ENCODE results near the gene OR2V2. TPM values are rescaled to one million over a fixed set of nuclear protein-coding genes. Genes with fewer than 3 reads are reported as not detected.

OR2V2 gene
- total RNA-seq, 1 donor from 2014 or later: not detected

DNA sequence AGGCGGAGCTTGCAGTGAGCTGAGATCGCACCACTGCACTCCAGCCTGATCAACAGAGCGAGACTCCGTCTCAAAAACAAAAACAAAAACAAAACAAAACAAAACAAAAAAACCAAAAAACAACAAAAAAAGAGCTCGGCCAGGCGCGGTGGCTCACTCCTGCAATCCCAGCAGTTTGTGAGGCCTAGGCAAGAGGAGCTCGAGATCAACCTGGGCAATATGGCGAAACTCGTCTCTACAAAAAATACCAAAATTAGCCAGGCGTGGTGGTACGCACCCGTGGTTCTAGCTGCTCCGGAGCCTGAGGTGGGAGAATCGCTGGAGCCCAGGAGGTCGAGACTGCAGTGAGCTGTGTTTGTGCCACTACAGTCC lies 37.4 kb downstream of the OR2V2 start:
- intact Hi-C loops (cut with micrococcal nuclease): no loop called here
- TF ChIP-seq, protein P1, sequence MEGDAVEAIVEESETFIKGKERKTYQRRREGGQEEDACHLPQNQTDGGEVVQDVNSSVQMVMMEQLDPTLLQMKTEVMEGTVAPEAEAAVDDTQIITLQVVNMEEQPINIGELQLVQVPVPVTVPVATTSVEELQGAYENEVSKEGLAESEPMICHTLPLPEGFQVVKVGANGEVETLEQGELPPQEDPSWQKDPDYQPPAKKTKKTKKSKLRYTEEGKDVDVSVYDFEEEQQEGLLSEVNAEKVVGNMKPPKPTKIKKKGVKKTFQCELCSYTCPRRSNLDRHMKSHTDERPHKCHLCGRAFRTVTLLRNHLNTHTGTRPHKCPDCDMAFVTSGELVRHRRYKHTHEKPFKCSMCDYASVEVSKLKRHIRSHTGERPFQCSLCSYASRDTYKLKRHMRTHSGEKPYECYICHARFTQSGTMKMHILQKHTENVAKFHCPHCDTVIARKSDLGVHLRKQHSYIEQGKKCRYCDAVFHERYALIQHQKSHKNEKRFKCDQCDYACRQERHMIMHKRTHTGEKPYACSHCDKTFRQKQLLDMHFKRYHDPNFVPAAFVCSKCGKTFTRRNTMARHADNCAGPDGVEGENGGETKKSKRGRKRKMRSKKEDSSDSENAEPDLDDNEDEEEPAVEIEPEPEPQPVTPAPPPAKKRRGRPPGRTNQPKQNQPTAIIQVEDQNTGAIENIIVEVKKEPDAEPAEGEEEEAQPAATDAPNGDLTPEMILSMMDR (IDR thresholded peaks at IDR 0.05; ENCODE audit: borderline replicate concordance): no peak
- no peaks in the 10 kb centered on the region for H3K9me3 ChIP-seq (replicated peaks)
- no peaks in the 10 kb centered on the region for H3K27me3 ChIP-seq (ENCODE audit: low read depth)
- peaks cover 44% of the 10 kb centered on the region for H3K4me1 ChIP-seq
- no peak for DNase-seq
- H3K4me3 ChIP-seq: peak overlapping the region; percentile 65
- H3K36me3 ChIP-seq: no peaks in the 10 kb centered on the region
- peak overlapping the region; percentile 78 for H3K27ac ChIP-seq (replicated peaks)

DNA sequence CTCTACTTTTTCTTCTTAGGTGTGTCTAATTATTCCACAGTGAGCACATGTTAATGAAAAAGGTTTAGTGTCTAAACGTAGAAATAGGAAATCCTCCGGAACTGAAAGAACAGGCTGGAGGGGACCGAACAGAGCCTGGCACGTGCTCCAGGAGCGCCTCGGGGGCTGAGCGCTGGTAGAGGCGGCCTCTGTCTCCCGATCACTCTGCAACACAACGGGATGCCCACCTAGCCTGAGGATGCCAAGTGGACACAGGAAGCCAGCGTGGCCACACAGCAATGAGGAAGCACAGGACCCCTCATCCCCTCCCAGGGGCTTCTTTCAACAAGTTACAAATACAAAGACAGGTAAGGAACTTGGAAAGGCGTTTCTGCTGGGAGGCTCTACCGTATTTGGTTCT lies 38.2 kb downstream of the OR2V2 start:
- no peak for DNase-seq
- Histone ChIP-seq H3K4me3 (no peak overlapping the region), H3K9me3 (replicated peaks) (no peaks in the 10 kb centered on the region), H3K4me1 (peaks cover 51% of the 10 kb centered on the region), H3K36me3 (no peaks in the 10 kb centered on the region), H3K27me3 (ENCODE audit: low read depth) (no peaks in the 10 kb centered on the region), H3K27ac (replicated peaks) (no peak overlapping the region)
- TF ChIP-seq, protein P1 (IDR thresholded peaks at IDR 0.05; ENCODE audit: borderline replicate concordance): no peak
- intact Hi-C loops (cut with micrococcal nuclease): no loop called here

DNA sequence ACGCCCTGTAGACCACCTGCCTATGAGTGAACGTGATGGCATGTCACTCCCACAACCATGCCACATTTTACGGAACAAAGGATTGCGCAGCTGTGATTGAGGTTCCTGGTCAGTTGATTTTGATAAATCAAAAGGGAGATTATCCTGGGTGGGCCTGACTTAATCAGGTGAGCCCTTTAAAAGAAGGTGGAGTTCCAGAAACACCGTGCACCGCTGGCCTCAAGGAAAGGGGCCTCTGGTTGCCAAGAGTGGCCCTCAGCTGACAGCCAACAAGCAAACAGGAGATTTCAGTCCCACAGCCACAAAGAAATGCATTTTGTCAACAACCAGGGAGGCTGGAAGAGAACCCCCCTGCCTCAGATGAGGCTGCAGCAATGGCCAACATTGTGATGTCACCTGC lies 38.6 kb downstream of the OR2V2 start:
- intact Hi-C loops (cut with micrococcal nuclease): no loop called here
- H3K27me3 ChIP-seq (ENCODE audit: low read depth): no peaks in the 10 kb centered on the region
- no peaks in the 10 kb centered on the region for H3K36me3 ChIP-seq
- DNase-seq: no peak
- TF ChIP-seq, protein P1 (IDR thresholded peaks at IDR 0.05; ENCODE audit: borderline replicate concordance): no peak
- H3K9me3 ChIP-seq (replicated peaks): no peaks in the 10 kb centered on the region
- no peak overlapping the region for H3K27ac ChIP-seq (replicated peaks)
- peaks cover 55% of the 10 kb centered on the region for H3K4me1 ChIP-seq
- no peak overlapping the region for H3K4me3 ChIP-seq

DNA sequence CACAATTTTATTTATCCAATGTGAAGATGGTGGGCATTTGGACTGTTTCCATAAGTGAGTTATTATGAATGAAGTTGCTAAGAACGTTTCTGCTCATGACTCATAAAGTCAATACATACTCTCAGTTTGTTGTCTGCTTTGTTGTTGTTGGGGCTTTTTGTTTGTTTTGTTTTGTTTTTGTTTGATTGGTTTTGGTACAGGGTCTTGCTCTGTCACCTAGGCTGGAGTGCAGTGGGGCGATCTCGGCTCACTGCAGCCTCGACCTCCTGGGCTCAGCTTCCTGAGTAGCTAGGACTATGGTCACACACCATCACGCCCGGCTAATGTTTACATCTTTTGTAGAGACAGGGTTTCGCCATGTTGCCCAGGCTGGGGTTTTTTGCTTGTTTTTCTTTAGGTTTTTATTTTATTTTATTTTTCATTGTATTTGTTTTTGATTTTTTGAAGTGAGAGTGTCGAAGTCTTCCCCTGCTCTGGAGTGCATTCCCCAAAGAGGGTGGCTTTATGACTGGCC lies 39.7 kb downstream of the OR2V2 start:
- peak overlapping the region; percentile 76 for H3K4me3 ChIP-seq

DNA sequence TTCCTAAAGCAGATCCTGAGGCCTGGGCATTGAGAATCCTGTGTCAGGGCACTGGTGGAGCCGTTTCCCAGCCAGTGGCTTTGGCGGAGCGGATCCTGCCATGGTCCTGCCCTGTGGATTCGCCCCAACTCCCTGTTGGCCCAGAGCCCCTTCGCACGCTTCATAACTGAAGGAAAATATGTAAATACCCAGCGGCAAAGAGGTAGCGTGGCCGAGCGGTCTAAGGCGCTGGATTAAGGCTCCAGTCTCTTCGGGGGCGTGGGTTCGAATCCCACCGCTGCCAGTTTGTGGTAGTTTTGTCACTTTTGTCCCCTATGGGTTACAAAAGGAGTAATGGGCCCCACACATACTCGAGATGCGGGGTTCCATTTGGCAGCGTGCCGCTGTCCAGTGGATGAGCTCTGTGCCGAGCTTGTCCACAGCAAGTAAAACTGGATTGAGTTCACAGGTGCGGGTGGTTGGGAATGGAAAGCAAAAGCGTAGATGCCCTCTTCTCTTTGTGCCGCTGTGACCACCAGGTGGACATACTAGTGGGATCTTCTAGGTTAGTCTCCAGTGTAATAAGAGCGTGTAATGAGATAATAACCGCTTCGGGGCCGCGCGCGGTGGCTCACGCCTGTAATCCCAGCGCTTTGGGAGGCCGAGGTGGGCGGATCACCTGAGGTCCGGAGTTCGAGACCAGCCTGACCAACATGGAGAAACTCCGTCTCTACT lies 40.3 kb downstream of the OR2V2 start:
- Histone ChIP-seq H3K27ac (replicated peaks) (peak overlapping the region; percentile 97), H3K36me3 (no peaks in the 10 kb centered on the region), H3K4me3 (peak overlapping the region; percentile 76), H3K9me3 (replicated peaks) (no peaks in the 10 kb centered on the region), H3K27me3 (ENCODE audit: low read depth) (no peaks in the 10 kb centered on the region), H3K4me1 (peaks cover 64% of the 10 kb centered on the region)
- intact Hi-C loops (cut with micrococcal nuclease): no loop called here
- TF ChIP-seq, protein P1 (IDR thresholded peaks at IDR 0.05; ENCODE audit: borderline replicate concordance): peak; percentile 41
- peak; percentile 75 for DNase-seq

More for the DNA sequence above, 39.7 kb downstream of the OR2V2 start:
- Histone ChIP-seq H3K27me3 (ENCODE audit: low read depth) (no peaks in the 10 kb centered on the region), H3K27ac (replicated peaks) (peak overlapping the region; percentile 97), H3K36me3 (no peaks in the 10 kb centered on the region), H3K4me1 (peaks cover 61% of the 10 kb centered on the region), H3K9me3 (replicated peaks) (no peaks in the 10 kb centered on the region)
- intact Hi-C loops (cut with micrococcal nuclease): no loop called here
- DNase-seq: no peak
- TF ChIP-seq, protein P1 (IDR thresholded peaks at IDR 0.05; ENCODE audit: borderline replicate concordance): no peak
